Sigmoid colon (tissue), 4 donors: ENCODE data around the gene FAM136A.

Experiments
- CTCF ChIP-seq, 4 experiments: fragments of 450-650 bp in 3 of 4; fragments of 200-600 bp in 1 of 4; IDR thresholded peaks; one replicate each; pipeline ENCODE4 v1.5.1; 2016 to 2019; ENCODE audit warnings: antibody characterized with exemption in 4 of 4, mild to moderate bottlenecking in 3 of 4, moderate library complexity in 2 of 4
- EP300 ChIP-seq, 4 donors: sonication (generic); formaldehyde crosslinking; IDR thresholded peaks; one replicate each; pipeline ENCODE4 v1.6.1; 2017; ENCODE audit warnings: antibody characterized with exemption in 4 of 4
- POLR2A ChIP-seq, 2 donors: fragments of 450-650 bp; IDR thresholded peaks; one replicate each; pipeline ENCODE4 v1.6.1; 2016; ENCODE audit warnings: antibody characterized with exemption in 2 of 2, mild to moderate bottlenecking in 2 of 2, moderate library complexity in 2 of 2
- POLR2AphosphoS5 ChIP-seq, 4 donors: sonication (generic); formaldehyde crosslinking; IDR thresholded peaks; one replicate each; pipeline ENCODE4 v1.6.1; 2017; ENCODE audit warnings: antibody characterized with exemption in 4 of 4

GRCh38 chr2:70270323-70270722, 31.5 kb downstream of the FAM136A start:
- TF ChIP-seq CTCF (IDR thresholded peaks at IDR 0.05) (no peak), POLR2A (IDR thresholded peaks at IDR 0.05) (no peak), EP300 (IDR thresholded peaks at IDR 0.05) (no peak), POLR2AphosphoS5 (IDR thresholded peaks at IDR 0.05) (no peak)
